ENCODE results near the gene RUFY3. TPM values are rescaled to one million over a fixed set of nuclear protein-coding genes. Genes with fewer than 3 reads are reported as not detected.

The RUFY3 gene
- total RNA-seq, 1 donor from 2014 or later, result 30.9 TPM

- DNase-seq (ENCODE audit: low read depth, low spot score), result no peak
Observed at GRCh38 chr4:70772929-70773555, 51.3 kb downstream of the RUFY3 start.

- DNase-seq (ENCODE audit: low read depth, low spot score), result peak; percentile 70
Observed at GRCh38 chr4:70778888-70779422, 57.2 kb downstream of the RUFY3 start.

- DNase-seq (ENCODE audit: low read depth, low spot score), result no peak
Observed at GRCh38 chr4:70783096-70783495, 61.3 kb downstream of the RUFY3 start.

- DNase-seq (ENCODE audit: low read depth, low spot score), result no peak
Observed at GRCh38 chr4:70787496-70787895, 65.7 kb downstream of the RUFY3 start.

GRCh38 chr4:70788733-70789132, 67.0 kb downstream of the RUFY3 start:
- DNase-seq (ENCODE audit: low read depth, low spot score), result no peak

GRCh38 chr4:70793626-70794025, 71.9 kb downstream of the RUFY3 start:
- DNase-seq (ENCODE audit: low read depth, low spot score), result no peak

GRCh38 chr4:70801265-70801809, 79.6 kb downstream of the RUFY3 start:
- DNase-seq (ENCODE audit: low read depth, low spot score), result no peak

GRCh38 chr4:70802928-70803580, 81.3 kb downstream of the RUFY3 start:
- DNase-seq (ENCODE audit: low read depth, low spot score), result no peak

GRCh38 chr4:70808151-70808550, 86.4 kb downstream of the RUFY3 start:
- DNase-seq (ENCODE audit: low read depth, low spot score), result no peak

GRCh38 chr4:70815370-70815769, 93.6 kb downstream of the RUFY3 start:
- DNase-seq (ENCODE audit: low read depth, low spot score), result no peak

GRCh38 chr4:70816894-70817293, 95.1 kb downstream of the RUFY3 start:
- no peak for DNase-seq (ENCODE audit: low read depth, low spot score)

GRCh38 chr4:70818173-70818855, 96.5 kb downstream of the RUFY3 start:
- DNase-seq (ENCODE audit: low read depth, low spot score), result no peak

- DNase-seq (ENCODE audit: low read depth, low spot score), result no peak
Observed at GRCh38 chr4:70818921-70819320, 97.2 kb downstream of the RUFY3 start.

- no peak for DNase-seq (ENCODE audit: low read depth, low spot score)
Observed at GRCh38 chr4:70829015-70829414, 107.3 kb downstream of the RUFY3 start.

- no peak for DNase-seq (ENCODE audit: low read depth, low spot score)
Observed at GRCh38 chr4:70829492-70829891, 107.7 kb downstream of the RUFY3 start.

GRCh38 chr4:70830054-70830453, 108.3 kb downstream of the RUFY3 start:
- DNase-seq (ENCODE audit: low read depth, low spot score), result no peak

- DNase-seq (ENCODE audit: low read depth, low spot score), result no peak
Observed at GRCh38 chr4:70831293-70831692, 109.5 kb downstream of the RUFY3 start.

GRCh38 chr4:70833675-70834074, 111.9 kb downstream of the RUFY3 start:
- no peak for DNase-seq (ENCODE audit: low read depth, low spot score)

- no peak for DNase-seq (ENCODE audit: low read depth, low spot score)
Observed at GRCh38 chr4:70836081-70836480, 114.3 kb downstream of the RUFY3 start.

GRCh38 chr4:70838204-70838603, 116.4 kb downstream of the RUFY3 start:
- no peak for DNase-seq (ENCODE audit: low read depth, low spot score)

GRCh38 chr4:70838666-70839588, 117.2 kb downstream of the RUFY3 start:
- DNase-seq (ENCODE audit: low read depth, low spot score), result no peak

Measured in pulmonary artery endothelial cell (primary cell).